HG02852 (cell line): ENCODE measurements around the gene GPR119.
"Not testable (repeated sequence)": the region's sequence is repeated elsewhere in the genome, so short reads cannot be mapped to it uniquely, and the experiment has no call there.

Source experiments
- ATAC-seq: cut with Tn5 transposase; IDR thresholded peaks from one replicate; pipeline ENCODE4 v1.9.1; 2021; ENCODE audit warnings: mild to moderate bottlenecking, moderate library complexity; ENCODE audit not compliant: unreplicated experiment

Gene GPR119

DNA sequence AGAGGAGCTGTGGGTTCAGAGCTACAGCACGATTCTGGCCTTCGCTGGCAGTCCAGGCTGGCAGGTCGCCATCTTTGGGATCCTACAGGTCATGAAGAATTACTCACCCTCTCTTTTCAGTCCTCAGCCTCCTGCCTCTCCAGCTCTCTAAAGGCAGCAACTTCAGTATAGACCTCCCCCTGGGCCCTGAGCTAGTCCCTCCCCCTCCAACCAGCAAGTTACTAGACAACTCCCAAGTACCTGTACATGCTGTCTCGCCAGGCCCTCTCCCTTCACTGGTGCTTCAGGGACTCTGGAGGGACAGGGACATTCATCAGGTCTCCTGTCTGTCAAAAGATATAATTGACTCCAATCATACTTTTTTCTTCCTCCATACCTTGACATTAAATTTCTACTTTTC is at the start of gene GPR119:
Gene GPR119 (minus strand): TSS at position 155 of the 400 bp plus-strand sequence. CDS start 227 bp downstream, outside the sequence.
- ATAC-seq, result no peak

- ATAC-seq, result not testable (repeated sequence)
Measured at GRCh38 chrX:130429236-130429635, 43.8 kb upstream of the GPR119 start.

GRCh38 chrX:130426531-130426930 is 41.1 kb upstream of the GPR119 start:
- no peak for ATAC-seq

- ATAC-seq, result no peak
Measured at GRCh38 chrX:130419263-130419662, 33.8 kb upstream of the GPR119 start.

DNA sequence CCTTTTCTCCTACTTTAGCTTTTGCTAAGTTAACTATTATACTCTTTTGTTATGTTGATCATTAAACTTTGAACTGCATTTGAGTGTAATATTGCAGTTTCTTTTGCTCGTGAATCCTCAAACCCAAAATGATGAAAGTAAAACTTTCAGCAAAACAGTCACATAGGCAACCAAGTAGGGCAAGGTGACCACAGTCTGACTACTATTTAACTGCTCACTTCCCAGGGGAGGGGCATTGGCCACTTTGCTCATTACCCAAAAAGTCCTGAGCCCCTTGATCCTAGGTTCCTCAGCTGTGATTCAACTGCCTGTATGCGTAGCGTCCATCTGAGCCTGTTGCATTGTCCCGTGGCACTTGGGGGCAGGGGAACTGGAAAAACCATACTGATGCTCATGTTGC is 33.3 kb upstream of the GPR119 start:
- ATAC-seq, result no peak

DNA sequence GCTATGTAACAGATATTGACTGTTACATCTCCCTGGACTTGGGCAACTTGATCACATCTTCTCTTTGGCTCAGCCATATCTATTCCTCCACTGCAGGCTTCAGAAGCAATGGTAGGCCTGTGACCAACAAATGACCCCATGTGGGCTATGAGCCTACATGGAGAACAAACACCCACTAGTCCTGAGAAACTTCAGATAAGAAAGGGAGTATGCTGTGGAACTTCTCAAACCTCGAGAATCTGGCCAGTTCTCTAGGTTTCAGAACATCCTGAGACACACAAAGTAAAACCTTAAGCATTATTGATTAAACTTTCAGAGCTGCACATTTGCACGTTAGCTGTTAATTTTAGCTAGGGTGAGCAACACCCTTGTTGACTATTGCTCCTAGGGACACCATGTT is 32.6 kb upstream of the GPR119 start:
- ATAC-seq, result no peak

GRCh38 chrX:130416785-130417184 is 31.3 kb upstream of the GPR119 start:
- ATAC-seq, result no peak

DNA sequence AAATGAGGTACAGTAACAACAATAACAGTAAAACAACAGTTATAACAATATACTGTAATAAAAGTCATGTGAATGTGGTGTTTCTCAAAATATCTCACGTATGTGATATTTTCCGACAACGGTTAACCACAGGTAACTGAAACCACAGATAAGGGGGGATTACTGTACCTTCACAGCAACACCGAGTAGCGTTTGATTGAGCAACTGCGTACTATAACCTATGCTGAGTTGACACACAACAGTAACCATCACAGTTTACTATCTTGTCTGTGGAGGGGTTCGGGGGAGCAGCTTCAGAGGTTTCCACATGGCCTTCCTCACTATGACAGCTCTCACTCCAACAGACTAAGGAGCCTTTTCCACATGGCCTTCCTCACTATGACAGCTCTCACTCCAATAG is 29.7 kb upstream of the GPR119 start:
- ATAC-seq, result no peak

GRCh38 chrX:130414800-130415199 is 29.3 kb upstream of the GPR119 start:
- no peak for ATAC-seq

- ATAC-seq, result no peak
Measured at GRCh38 chrX:130413415-130413814, 27.9 kb upstream of the GPR119 start.

DNA sequence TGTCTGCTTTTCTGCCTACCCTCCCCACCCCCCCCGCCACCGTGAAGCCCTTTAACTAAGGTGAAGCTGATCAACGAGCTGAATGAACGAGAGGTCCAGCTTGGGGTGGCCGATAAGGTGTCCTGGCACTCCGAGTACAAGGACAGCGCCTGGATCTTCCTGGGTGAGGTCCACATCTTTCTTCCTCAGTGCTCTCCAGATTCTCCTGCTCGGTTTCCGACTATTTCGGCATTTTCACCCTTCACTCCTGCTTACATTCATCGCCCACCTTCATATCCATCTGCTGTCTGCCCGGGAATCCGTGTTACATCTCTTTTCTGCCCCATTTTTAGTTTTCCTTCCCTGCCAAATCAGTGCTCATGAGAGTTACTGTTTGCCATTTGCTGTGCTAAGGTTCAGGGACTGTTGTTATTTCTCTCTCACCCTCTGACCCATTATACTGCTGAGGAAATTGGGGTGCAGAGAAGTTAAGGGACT is 16.8 kb upstream of the GPR119 start:
- ATAC-seq, result no peak

DNA sequence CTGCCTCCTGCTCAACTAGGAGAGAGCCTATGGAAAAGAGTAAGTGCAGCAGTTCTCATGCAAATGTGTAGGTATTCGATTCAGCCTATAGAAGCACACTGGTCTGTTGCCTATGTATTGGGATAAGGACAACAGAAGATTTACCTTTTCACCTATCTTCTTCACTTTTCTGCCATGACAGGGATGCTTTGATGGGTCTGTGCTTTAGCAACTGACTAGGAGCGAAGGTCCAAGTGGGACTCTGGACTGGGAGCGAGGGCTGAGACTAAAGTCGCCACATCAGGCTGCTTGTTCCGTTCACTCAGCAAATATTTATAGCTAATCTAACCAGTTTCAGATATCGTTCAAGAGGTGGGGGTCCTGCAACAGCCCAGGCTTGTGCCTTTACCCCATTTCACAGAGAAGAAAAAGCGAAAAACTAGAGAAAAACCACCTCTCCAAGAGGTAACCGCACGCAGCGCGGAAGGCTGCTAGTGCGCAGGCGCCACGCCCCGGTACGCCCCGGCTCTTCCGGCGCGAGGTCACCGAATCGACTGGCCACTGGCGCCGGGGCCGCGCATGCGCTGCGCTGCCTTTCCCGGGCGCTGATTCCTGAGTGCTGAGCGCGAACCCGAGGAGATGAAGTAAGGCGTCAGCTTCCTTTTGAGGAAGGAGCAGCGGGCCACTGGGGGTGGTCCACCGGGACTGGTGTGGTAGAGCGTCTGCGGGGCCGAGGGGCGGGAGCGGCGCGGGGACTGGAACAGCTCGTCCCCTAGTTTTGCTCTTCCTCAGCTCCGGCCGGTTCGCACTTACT is 16.1 kb upstream of the GPR119 start, which contains the start of gene RBMX2:
Gene RBMX2 (plus strand): TSS at position 573 of the 793 bp plus-strand sequence. CDS start 46 bp downstream, at position 619.
- peak; percentile 95 for ATAC-seq

DNA sequence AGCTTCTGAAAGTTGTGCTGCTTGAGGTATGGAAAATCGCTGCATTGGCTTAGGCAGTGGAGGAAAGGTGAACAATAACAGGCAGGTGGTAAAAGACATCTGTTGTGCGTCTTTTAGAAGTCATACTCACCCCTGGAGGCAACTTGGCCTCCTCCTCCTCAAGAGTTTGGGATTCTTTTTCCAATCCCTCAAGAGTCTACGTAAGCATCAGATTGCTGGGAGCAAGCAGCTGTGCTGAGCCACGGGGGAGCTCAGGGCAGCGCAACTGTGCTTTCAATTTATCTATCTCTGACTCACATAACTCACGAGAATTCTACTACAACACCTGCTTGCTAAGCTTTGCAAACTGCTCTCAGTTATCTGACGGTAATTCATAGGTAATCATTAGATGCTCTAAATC is 9.9 kb upstream of the GPR119 start:
- ATAC-seq, result no peak

GRCh38 chrX:130393451-130394074 is 8.1 kb upstream of the GPR119 start:
- ATAC-seq, result no peak

GRCh38 chrX:130386408-130386808 is 934 bp upstream of the GPR119 start:
- no peak for ATAC-seq

- no peak for ATAC-seq
Measured at GRCh38 chrX:130378024-130378669, 7.3 kb downstream of the GPR119 start.

DNA sequence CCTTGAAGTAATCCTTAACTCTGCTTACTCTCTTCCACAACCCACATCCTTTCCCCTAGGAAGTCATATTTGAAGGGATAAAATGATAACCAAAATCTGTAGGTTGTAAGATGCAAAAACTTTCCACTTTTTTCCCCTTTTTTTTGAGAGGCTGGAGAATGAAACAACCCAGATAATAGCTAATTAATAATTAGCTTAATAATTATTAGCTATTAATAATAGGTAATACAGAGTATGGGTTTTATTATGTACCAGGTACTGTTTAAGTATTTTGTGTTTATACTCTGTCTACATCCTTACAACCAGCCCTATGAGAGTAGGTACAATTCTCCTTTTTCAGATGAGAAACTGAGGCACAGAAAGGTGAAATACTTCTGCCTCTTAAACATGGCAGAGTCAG is 9.4 kb downstream of the GPR119 start:
- ATAC-seq, result no peak

DNA sequence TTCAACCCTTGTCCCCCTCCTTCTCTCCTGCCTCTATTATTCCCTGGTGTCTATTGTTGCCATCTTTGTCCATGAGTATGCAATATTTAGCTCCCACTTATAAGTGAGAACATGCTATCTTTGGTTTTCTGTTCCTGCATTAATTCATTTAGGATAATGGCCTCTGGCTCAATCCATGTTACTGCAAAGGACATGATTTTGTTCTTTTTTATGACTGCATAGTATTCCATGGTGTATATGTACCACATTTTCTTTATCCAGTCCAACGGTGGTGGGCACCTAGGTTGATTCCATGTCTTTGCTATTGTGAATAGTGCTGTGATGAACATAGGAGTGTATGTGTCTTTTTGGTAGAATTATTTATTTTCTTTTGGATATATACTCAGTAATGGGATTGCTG is 33.4 kb downstream of the GPR119 start:
- not testable (repeated sequence) for ATAC-seq

DNA sequence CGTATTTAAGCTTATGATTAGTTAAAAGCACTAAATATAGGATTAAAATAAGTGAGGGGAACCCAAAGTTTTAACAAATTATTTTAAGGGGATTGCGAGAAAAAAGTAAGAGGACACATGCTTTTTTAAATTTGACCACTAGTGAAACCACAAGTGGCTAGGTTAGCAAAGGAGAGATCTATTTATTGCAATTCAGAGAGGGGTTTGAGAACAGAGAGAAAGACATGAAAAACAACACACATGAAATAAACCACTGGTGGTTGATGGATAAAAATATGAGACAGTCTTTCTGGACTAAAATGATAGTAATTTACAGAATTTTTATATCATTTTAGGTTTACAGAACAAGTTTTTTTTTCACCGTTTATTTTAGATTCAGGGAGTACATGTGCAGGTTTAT is 33.9 kb downstream of the GPR119 start:
- no peak for ATAC-seq

DNA sequence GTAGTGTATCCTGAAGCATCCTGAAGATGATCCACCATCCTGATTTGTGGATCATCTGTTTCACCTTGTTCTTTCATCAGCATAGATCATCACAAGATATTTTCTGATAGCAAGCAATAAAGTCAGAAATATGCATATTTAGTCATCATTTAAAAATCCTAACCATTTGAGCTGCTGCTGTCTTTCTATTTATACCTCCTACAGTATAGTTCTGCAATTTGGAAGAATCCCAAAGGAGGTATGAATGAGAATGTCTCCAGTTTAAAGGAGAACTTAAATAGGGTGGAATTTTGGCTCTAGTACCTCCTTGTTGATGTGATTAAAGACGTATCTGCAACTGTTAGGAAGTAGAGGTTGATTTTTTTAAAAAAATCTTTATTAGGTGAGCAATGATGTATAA is 38.2 kb downstream of the GPR119 start:
- no peak for ATAC-seq

DNA sequence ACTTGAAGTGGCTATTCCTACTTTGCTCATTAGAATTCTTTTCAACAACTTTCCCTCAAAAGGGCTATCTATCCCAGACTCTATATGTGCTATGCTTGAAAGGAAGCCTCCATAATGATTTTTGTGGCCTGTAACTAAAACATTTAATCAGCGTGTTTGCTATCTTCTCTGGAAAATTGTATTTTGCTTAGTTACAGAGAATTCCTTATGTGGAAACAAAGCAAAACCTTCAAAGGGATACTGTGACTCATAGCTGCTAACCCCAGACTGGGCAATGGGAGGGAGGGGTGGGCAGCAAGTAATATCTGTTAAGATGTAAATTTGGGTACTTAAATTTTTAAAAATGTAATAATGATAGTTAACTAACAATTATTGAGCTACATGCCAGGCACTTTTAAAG is 42.1 kb downstream of the GPR119 start:
- no peak for ATAC-seq

GRCh38 chrX:130340271-130340670 is 45.2 kb downstream of the GPR119 start:
- peak; percentile 5 for ATAC-seq
